ENCODE data around the gene GTPBP10. TPM values are rescaled to one million over a fixed set of nuclear protein-coding genes. Genes with fewer than 3 reads are reported as not detected.
"Not testable (repeated sequence)": the region's sequence is repeated elsewhere in the genome, so short reads cannot be mapped to it uniquely, and the experiment has no call there.

Gene GTPBP10
- total RNA-seq, 1 donor from 2014 or later = 24.2 TPM

- H3K4me3 ChIP-seq = no peak overlapping the region
- TF ChIP-seq CTCF (IDR thresholded peaks at IDR 0.05; ENCODE audit: borderline replicate concordance) = no peak
Measured at GRCh38 chr7:90322837-90323236, 23.7 kb upstream of the GTPBP10 start.

GRCh38 chr7:90326500-90326899 is 20.0 kb upstream of the GTPBP10 start:
- Histone ChIP-seq H3K27ac (replicated peaks) (no peak overlapping the region), H3K4me1 (no peaks in the 10 kb centered on the region), H3K27me3 (ENCODE audit: low read depth) (peaks cover 56% of the 10 kb centered on the region), H3K9me3 (replicated peaks) (no peaks in the 10 kb centered on the region), H3K36me3 (no peaks in the 10 kb centered on the region), H3K4me3 (no peak overlapping the region)
- no peak for TF ChIP-seq CTCF (IDR thresholded peaks at IDR 0.05; ENCODE audit: borderline replicate concordance)
- DNase-seq = no peak
- intact Hi-C loops (cut with micrococcal nuclease) = no loop called here

More at GRCh38 chr7:90322837-90323236, 23.7 kb upstream of the GTPBP10 start:
- Histone ChIP-seq H3K9me3 (replicated peaks) (no peaks in the 10 kb centered on the region), H3K27me3 (ENCODE audit: low read depth) (peaks cover 85% of the 10 kb centered on the region), H3K4me1 (peaks cover 9% of the 10 kb centered on the region), H3K36me3 (no peaks in the 10 kb centered on the region), H3K27ac (replicated peaks) (no peak overlapping the region)
- no peak for DNase-seq
- intact Hi-C loops (cut with micrococcal nuclease) = no loop called here

GRCh38 chr7:90334193-90334843 is 12.2 kb upstream of the GTPBP10 start:
- peaks cover 17% of the 10 kb centered on the region for H3K27me3 ChIP-seq (ENCODE audit: low read depth)
- intact Hi-C loops (cut with micrococcal nuclease) = no loop called here
- H3K36me3 ChIP-seq = no peaks in the 10 kb centered on the region

GRCh38 chr7:90334926-90335325 is 11.6 kb upstream of the GTPBP10 start:
- peaks cover 16% of the 10 kb centered on the region for H3K27me3 ChIP-seq (ENCODE audit: low read depth)
- H3K4me3 ChIP-seq; H3K4me1 ChIP-seq; H3K36me3 ChIP-seq; intact Hi-C loops (cut with micrococcal nuclease); DNase-seq; H3K27ac ChIP-seq (replicated peaks); H3K9me3 ChIP-seq (replicated peaks): not testable (repeated sequence)

More at GRCh38 chr7:90334193-90334843, 12.2 kb upstream of the GTPBP10 start:
- Histone ChIP-seq H3K4me3 (no peak overlapping the region), H3K9me3 (replicated peaks) (peaks cover 4% of the 10 kb centered on the region), H3K4me1 (no peaks in the 10 kb centered on the region), H3K27ac (replicated peaks) (no peak overlapping the region)
- no peak for TF ChIP-seq CTCF (IDR thresholded peaks at IDR 0.05; ENCODE audit: borderline replicate concordance)
- no peak for DNase-seq

GRCh38 chr7:90337106-90337505 is 9.4 kb upstream of the GTPBP10 start:
- intact Hi-C loops (cut with micrococcal nuclease) = no loop called here
- TF ChIP-seq CTCF (IDR thresholded peaks at IDR 0.05; ENCODE audit: borderline replicate concordance) = no peak
- H3K36me3 ChIP-seq = no peaks in the 10 kb centered on the region

GRCh38 chr7:90345016-90345415 is 1.5 kb upstream of the GTPBP10 start:
- Histone ChIP-seq H3K4me1 (peaks cover 22% of the 10 kb centered on the region), H3K36me3 (no peaks in the 10 kb centered on the region), H3K4me3 (no peak overlapping the region), H3K9me3 (replicated peaks) (no peaks in the 10 kb centered on the region), H3K27me3 (ENCODE audit: low read depth) (no peaks in the 10 kb centered on the region), H3K27ac (replicated peaks) (no peak overlapping the region)
- no peak for TF ChIP-seq CTCF (IDR thresholded peaks at IDR 0.05; ENCODE audit: borderline replicate concordance)
- DNase-seq = no peak
- intact Hi-C loops (cut with micrococcal nuclease) = loop anchor here (10.0 kb wide), 1 partner anchor 50 kb away; no protein-coding TSS in a partner anchor

More at GRCh38 chr7:90337106-90337505, 9.4 kb upstream of the GTPBP10 start:
- no peak overlapping the region for H3K27ac ChIP-seq (replicated peaks)
- no peak for DNase-seq
- H3K27me3 ChIP-seq (ENCODE audit: low read depth) = peaks cover 11% of the 10 kb centered on the region
- no peak overlapping the region for H3K4me3 ChIP-seq
- H3K9me3 ChIP-seq (replicated peaks) = peaks cover 4% of the 10 kb centered on the region
- no peaks in the 10 kb centered on the region for H3K4me1 ChIP-seq
